ENCODE results near the gene DCLK1. TPM values are rescaled to one million over a fixed set of nuclear protein-coding genes. Genes with fewer than 3 reads are reported as not detected.

The DCLK1 gene
- total and polyA plus RNA-seq, 4 experiments from 2014 or later: not detected

GRCh38 chr13:35947315-35947714 is 183.9 kb downstream of the DCLK1 start:
- ChIA-PET POLR2A (ENCODE audit: partially characterized antibody) (no interaction called here), CTCF (ENCODE audit: partially characterized antibody) (no interaction called here)
- no peaks in the 10 kb centered on the region for H3K4me1 Mint-ChIP-seq
- H3K27me3 Mint-ChIP-seq: no peaks in the 10 kb centered on the region
- DNase-seq: no peak
- Histone ChIP-seq H3K27me3 (ENCODE audit: insufficient read depth, low read length) (no peaks in the 10 kb centered on the region), H3K4me3 (ENCODE audit: low read length in 2 of 2) (no peak overlapping the region), H3K4me1 (ENCODE audit: insufficient read depth, low read length) (no peaks in the 10 kb centered on the region), H3K9me3 (ENCODE audit: control insufficient read depth in 1 of 2, low read length in 2 of 2) (no peaks in the 10 kb centered on the region), H3K36me3 (ENCODE audit: insufficient read depth, low read length) (no peaks in the 10 kb centered on the region), H3K27ac (ENCODE audit: low read depth, low read length) (no peak overlapping the region)
- H3K9me3 Mint-ChIP-seq: peaks cover 0 to 13% (median 6%) of the 10 kb centered on the region in 8 donors
- no peak overlapping the region for H3K27ac Mint-ChIP-seq
- no peaks in the 10 kb centered on the region for H3K36me3 Mint-ChIP-seq
- intact Hi-C loops (cut with micrococcal nuclease): no loop called here
- no peak overlapping the region for H3K4me3 Mint-ChIP-seq

DNA sequence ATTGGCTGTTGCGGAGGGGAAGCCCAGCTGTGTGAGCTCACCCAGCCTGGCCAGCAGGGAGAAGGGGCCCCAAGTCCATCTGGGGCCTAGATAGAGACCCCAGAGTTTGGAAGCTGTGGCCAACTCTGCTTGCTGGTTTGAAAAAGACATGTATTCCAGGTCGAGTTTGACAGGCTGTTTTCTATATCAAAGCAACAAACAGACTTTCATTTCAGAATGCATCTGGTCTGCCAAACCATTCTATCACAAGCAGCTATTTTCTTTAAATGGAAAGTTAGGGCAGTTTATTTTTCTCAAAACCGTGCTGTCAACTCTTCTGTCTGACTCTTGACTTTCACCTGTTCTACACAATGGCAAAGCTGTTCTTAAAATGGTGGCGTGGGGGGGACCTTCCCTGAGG is 185.8 kb downstream of the DCLK1 start:
- no peak overlapping the region for H3K4me3 Mint-ChIP-seq
- no peaks in the 10 kb centered on the region for H3K9me3 ChIP-seq (ENCODE audit: control insufficient read depth in 1 of 2, low read length in 2 of 2)
- DNase-seq: no peak
- H3K9me3 Mint-ChIP-seq: peaks cover 0 to 13% (median 6%) of the 10 kb centered on the region in 8 donors
- H3K36me3 ChIP-seq (ENCODE audit: insufficient read depth, low read length): no peaks in the 10 kb centered on the region
- H3K36me3 Mint-ChIP-seq: no peaks in the 10 kb centered on the region
- H3K27ac Mint-ChIP-seq: no peak overlapping the region
- CTCF ChIA-PET (ENCODE audit: partially characterized antibody): no interaction called here
- H3K27ac ChIP-seq (ENCODE audit: low read depth, low read length): no peak overlapping the region
- H3K4me1 Mint-ChIP-seq: no peaks in the 10 kb centered on the region
- H3K27me3 ChIP-seq (ENCODE audit: insufficient read depth, low read length): no peaks in the 10 kb centered on the region
- H3K27me3 Mint-ChIP-seq: no peaks in the 10 kb centered on the region
- intact Hi-C loops (cut with micrococcal nuclease): no loop called here
- POLR2A ChIA-PET (ENCODE audit: partially characterized antibody): no interaction called here
- no peak overlapping the region for H3K4me3 ChIP-seq (ENCODE audit: low read length in 2 of 2)
- H3K4me1 ChIP-seq (ENCODE audit: insufficient read depth, low read length): no peaks in the 10 kb centered on the region

DNA sequence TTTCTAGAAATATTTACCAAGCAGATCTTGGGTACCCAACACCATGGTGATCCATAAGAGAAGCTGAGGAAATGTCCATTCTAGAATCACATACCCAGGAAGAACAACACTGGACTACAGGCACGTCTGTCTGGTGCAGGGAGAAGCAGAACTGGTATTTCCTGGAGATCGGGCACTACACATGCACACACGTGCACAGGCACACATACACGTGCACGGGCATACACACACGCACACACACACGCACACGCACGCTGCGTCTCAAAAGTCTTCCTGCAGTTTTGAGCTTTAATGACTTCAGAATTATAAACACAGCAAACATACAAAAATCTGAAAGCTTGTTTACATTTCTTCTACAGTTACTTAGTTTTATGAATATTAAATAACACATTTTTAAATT is 189.8 kb downstream of the DCLK1 start:
- DNase-seq: no peak
- POLR2A ChIA-PET (ENCODE audit: partially characterized antibody): no interaction called here
- Histone ChIP-seq H3K4me1 (ENCODE audit: insufficient read depth, low read length) (no peaks in the 10 kb centered on the region), H3K4me3 (ENCODE audit: low read length in 2 of 2) (no peak overlapping the region), H3K27me3 (ENCODE audit: insufficient read depth, low read length) (no peaks in the 10 kb centered on the region), H3K36me3 (ENCODE audit: insufficient read depth, low read length) (no peaks in the 10 kb centered on the region), H3K9me3 (ENCODE audit: control insufficient read depth in 1 of 2, low read length in 2 of 2) (no peaks in the 10 kb centered on the region), H3K27ac (ENCODE audit: low read depth, low read length) (no peak overlapping the region)
- CTCF ChIA-PET (ENCODE audit: partially characterized antibody): no interaction called here
- Mint-ChIP-seq H3K4me1 (no peaks in the 10 kb centered on the region), H3K4me3 (no peak overlapping the region), H3K9me3 (peaks cover 0 to 17% (median 6%) of the 10 kb centered on the region in 8 donors), H3K27me3 (peaks cover 0 to 2% of the 10 kb centered on the region in 2 donors), H3K36me3 (no peaks in the 10 kb centered on the region), H3K27ac (no peak overlapping the region)
- intact Hi-C loops (cut with micrococcal nuclease): no loop called here

DNA sequence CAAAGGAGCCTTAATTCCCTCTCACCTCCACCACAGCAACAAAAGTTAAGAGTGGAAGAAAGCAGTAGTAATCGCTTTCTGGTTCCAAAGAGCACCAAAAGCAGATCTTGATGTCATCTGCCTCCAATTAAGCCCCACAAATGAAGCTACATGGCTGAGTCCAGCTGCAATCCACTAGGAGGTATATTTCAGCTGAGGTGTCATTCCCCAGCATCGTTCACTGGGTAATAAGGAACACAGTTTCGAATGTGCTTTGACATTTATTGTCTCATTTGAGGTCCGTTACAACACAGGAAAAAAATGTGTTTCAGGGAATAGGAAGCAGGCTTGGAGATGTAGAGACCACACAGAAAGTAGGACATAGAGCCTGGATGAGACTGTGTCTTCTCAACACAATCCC is 190.4 kb downstream of the DCLK1 start:
- Mint-ChIP-seq H3K27me3 (peaks cover 0 to 2% of the 10 kb centered on the region in 2 donors), H3K27ac (no peak overlapping the region), H3K4me1 (no peaks in the 10 kb centered on the region), H3K9me3 (peaks cover 0 to 17% (median 7%) of the 10 kb centered on the region in 8 donors), H3K4me3 (no peak overlapping the region), H3K36me3 (no peaks in the 10 kb centered on the region)
- intact Hi-C loops (cut with micrococcal nuclease): no loop called here
- Histone ChIP-seq H3K36me3 (ENCODE audit: insufficient read depth, low read length) (no peaks in the 10 kb centered on the region), H3K4me3 (ENCODE audit: low read length in 2 of 2) (no peak overlapping the region), H3K27ac (ENCODE audit: low read depth, low read length) (no peak overlapping the region), H3K9me3 (ENCODE audit: control insufficient read depth in 1 of 2, low read length in 2 of 2) (no peaks in the 10 kb centered on the region), H3K27me3 (ENCODE audit: insufficient read depth, low read length) (no peaks in the 10 kb centered on the region), H3K4me1 (ENCODE audit: insufficient read depth, low read length) (no peaks in the 10 kb centered on the region)
- POLR2A ChIA-PET (ENCODE audit: partially characterized antibody): no interaction called here
- CTCF ChIA-PET (ENCODE audit: partially characterized antibody): no interaction called here
- no peak for DNase-seq

- no peaks in the 10 kb centered on the region for H3K36me3 Mint-ChIP-seq
- no peak overlapping the region for H3K4me3 Mint-ChIP-seq
- Histone ChIP-seq H3K4me3 (ENCODE audit: low read length in 2 of 2) (no peak overlapping the region), H3K4me1 (ENCODE audit: insufficient read depth, low read length) (no peaks in the 10 kb centered on the region), H3K36me3 (ENCODE audit: insufficient read depth, low read length) (no peaks in the 10 kb centered on the region), H3K9me3 (ENCODE audit: control insufficient read depth in 1 of 2, low read length in 2 of 2) (no peaks in the 10 kb centered on the region), H3K27ac (ENCODE audit: low read depth, low read length) (no peak overlapping the region), H3K27me3 (ENCODE audit: insufficient read depth, low read length) (no peaks in the 10 kb centered on the region)
- no peaks in the 10 kb centered on the region for H3K4me1 Mint-ChIP-seq
- CTCF ChIA-PET (ENCODE audit: partially characterized antibody): no interaction called here
- DNase-seq: no peak
- intact Hi-C loops (cut with micrococcal nuclease): no loop called here
- H3K9me3 Mint-ChIP-seq: peaks cover 0 to 17% (median 5%) of the 10 kb centered on the region in 8 donors
- POLR2A ChIA-PET (ENCODE audit: partially characterized antibody): no interaction called here
- H3K27me3 Mint-ChIP-seq: peaks cover 0 to 2% of the 10 kb centered on the region in 2 donors
- no peak overlapping the region for H3K27ac Mint-ChIP-seq
These were observed 194.8 kb downstream of the DCLK1 start for GRCh38 chr13:35936246-35936978.

DNA sequence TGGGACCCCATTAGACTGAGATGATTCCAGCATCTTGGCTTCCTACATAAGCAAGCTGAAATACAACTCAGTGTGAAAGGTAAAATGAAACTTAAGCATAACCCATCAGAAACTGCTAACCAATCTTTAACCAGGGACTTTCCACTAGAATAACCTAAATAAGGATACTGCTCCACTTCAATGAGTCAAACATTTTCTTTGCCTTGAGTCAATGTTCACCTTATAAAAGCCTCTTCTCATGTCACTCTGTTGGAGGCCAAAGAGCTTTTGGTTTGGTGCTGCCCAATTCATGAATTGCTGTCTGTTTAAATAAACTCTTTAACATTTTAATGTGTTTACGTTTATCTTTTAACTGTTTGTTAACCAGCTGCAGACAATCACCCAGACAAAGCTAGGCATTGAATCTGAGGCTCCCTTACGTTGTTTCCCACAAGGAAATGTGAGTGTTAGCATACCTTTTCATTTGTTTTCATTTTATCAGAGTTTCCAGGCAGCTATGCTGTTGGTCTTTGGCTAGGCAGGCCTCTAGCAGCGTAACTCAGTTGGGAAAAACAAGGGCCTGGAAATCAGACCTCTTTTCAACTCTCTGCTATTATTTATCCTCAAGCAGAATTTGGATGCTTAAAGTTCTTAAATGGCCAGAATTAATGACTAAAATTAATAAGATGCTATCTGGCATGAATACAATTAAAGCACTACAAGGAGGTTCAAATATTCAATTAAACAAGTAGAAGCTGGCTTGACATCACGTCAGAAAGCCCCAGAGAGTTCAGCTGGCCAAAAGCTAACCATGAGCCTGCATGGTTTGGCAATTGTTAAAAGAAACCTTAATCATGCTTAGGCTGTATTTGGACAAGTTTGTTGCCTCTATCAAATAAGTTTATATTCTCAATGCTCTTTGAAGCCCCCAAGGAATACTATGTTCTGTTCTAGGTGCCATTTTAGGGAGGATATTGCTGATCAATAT is 200.2 kb downstream of the DCLK1 start:
- intact Hi-C loops (cut with micrococcal nuclease): no loop called here
- Histone ChIP-seq H3K9me3 (ENCODE audit: control insufficient read depth in 1 of 2, low read length in 2 of 2) (no peaks in the 10 kb centered on the region), H3K27me3 (ENCODE audit: insufficient read depth, low read length) (no peaks in the 10 kb centered on the region), H3K27ac (ENCODE audit: low read depth, low read length) (no peak overlapping the region), H3K4me3 (ENCODE audit: low read length in 2 of 2) (no peak overlapping the region), H3K36me3 (ENCODE audit: insufficient read depth, low read length) (no peaks in the 10 kb centered on the region), H3K4me1 (ENCODE audit: insufficient read depth, low read length) (no peaks in the 10 kb centered on the region)
- peaks cover 0 to 11% (median 3%) of the 10 kb centered on the region in 8 donors for H3K9me3 Mint-ChIP-seq
- no peaks in the 10 kb centered on the region for H3K27me3 Mint-ChIP-seq
- no peak overlapping the region for H3K27ac Mint-ChIP-seq
- CTCF ChIA-PET (ENCODE audit: partially characterized antibody): no interaction called here
- POLR2A ChIA-PET (ENCODE audit: partially characterized antibody): no interaction called here
- DNase-seq: no peak
- H3K4me3 Mint-ChIP-seq: no peak overlapping the region
- no peaks in the 10 kb centered on the region for H3K36me3 Mint-ChIP-seq
- no peaks in the 10 kb centered on the region for H3K4me1 Mint-ChIP-seq

- Histone ChIP-seq H3K9me3 (ENCODE audit: control insufficient read depth in 1 of 2, low read length in 2 of 2) (no peaks in the 10 kb centered on the region), H3K27me3 (ENCODE audit: insufficient read depth, low read length) (no peaks in the 10 kb centered on the region), H3K27ac (ENCODE audit: low read depth, low read length) (no peak overlapping the region), H3K4me1 (ENCODE audit: insufficient read depth, low read length) (no peaks in the 10 kb centered on the region), H3K36me3 (ENCODE audit: insufficient read depth, low read length) (no peaks in the 10 kb centered on the region), H3K4me3 (ENCODE audit: low read length in 2 of 2) (no peak overlapping the region)
- intact Hi-C loops (cut with micrococcal nuclease): no loop called here
- H3K36me3 Mint-ChIP-seq: no peaks in the 10 kb centered on the region
- peaks cover 0 to 6% (median 1%) of the 10 kb centered on the region in 8 donors for H3K9me3 Mint-ChIP-seq
- H3K27ac Mint-ChIP-seq: no peak overlapping the region
- POLR2A ChIA-PET (ENCODE audit: partially characterized antibody): no interaction called here
- DNase-seq: no peak
- H3K4me3 Mint-ChIP-seq: no peak overlapping the region
- H3K27me3 Mint-ChIP-seq: no peaks in the 10 kb centered on the region
- H3K4me1 Mint-ChIP-seq: no peaks in the 10 kb centered on the region
- CTCF ChIA-PET (ENCODE audit: partially characterized antibody): no interaction called here
These were observed 203.6 kb downstream of the DCLK1 start for GRCh38 chr13:35927567-35928021.
